AG04450 (cell line): ENCODE measurements around the gene NEK7. TPM values are rescaled to one million over a fixed set of nuclear protein-coding genes. Genes with fewer than 3 reads are reported as not detected.
A peak's percentile ranks its signal among the peaks of the same experiment; 100 is the strongest.

Experiments
- CTCF ChIA-PET: fragments of 300-600, 350-600 bp; formaldehyde crosslinking; extraction: SDS; loops from one replicate; lab custom pipeline; 2022; ENCODE audit warnings: antibody characterized with exemption, inconsistent platforms; lab: Charles Lee
- POLR2A ChIA-PET: fragments of 350-600 bp; formaldehyde crosslinking; extraction: SDS; loops from one replicate; lab custom pipeline; 2021; ENCODE audit warnings: antibody characterized with exemption, inconsistent platforms; lab: Yijun Ruan, JAX
- DNase-seq: peaks from one replicate; pipeline ENCODE4 v3.0.0-alpha.2; 2011; ENCODE audit warnings: low read depth, low spot score
- H3K27ac ChIP-seq: one replicate; pipeline ENCODE4 v1.5.1; 2012; ENCODE audit warnings: low read depth, low read length, control low read depth
- H3K27me3 ChIP-seq: one replicate; pipeline ENCODE4 v1.6.0; 2012; ENCODE audit warnings: low read length; ENCODE audit not compliant: control insufficient read depth, insufficient read depth
- H3K4me3 ChIP-seq: 2 replicates; pipeline ENCODE4 v1.5.1; 2011; ENCODE audit warnings: mild to moderate bottlenecking, low read depth, low read length, control low read depth
- H3K9me3 ChIP-seq: 2 replicates; pipeline ENCODE4 v1.5.1; 2012; ENCODE audit warnings: low read length; ENCODE audit not compliant: control insufficient read depth, insufficient read depth
- CTCF ChIP-seq: IDR thresholded peaks from 2 replicates; pipeline ENCODE4 v1.5.1; 2011; ENCODE audit warnings: low read depth, low read length, control low read depth, inconsistent platforms
- polyA plus RNA-seq: library from polyadenylated mRNA; depleted of rRNA; stranded (reverse); fragments of >200 nt; gene quantifications from 2 replicates; pipeline ENCODE4 v1.2.3, GENCODE V29; 2011

NEK7 gene
- polyA plus RNA-seq, 1 experiment = 147 TPM

GRCh38 chr1:198151688-198152087 lies 5.1 kb upstream of the NEK7 start:
- DNase-seq = no peak
- no peaks in the 10 kb centered on the region for H3K27me3 ChIP-seq
- no peaks in the 10 kb centered on the region for H3K9me3 ChIP-seq
- TF ChIP-seq CTCF = no peak
- ChIA-PET CTCF (no interaction called here), POLR2A (no interaction called here)
- no peak overlapping the region for H3K27ac ChIP-seq
- H3K4me3 ChIP-seq = no peak overlapping the region

GRCh38 chr1:198153103-198153502 lies 3.7 kb upstream of the NEK7 start:
- Histone ChIP-seq H3K9me3 (no peaks in the 10 kb centered on the region), H3K27ac (no peak overlapping the region), H3K27me3 (no peaks in the 10 kb centered on the region), H3K4me3 (no peak overlapping the region)
- ChIA-PET CTCF (interaction anchor here (0.6 to 3.1 kb wide), 2 partner anchors 33 to 65 kb away, joined by 3 to 12 read pairs; no protein-coding TSS in a partner anchor), POLR2A (no interaction called here)
- DNase-seq = no peak
- TF ChIP-seq CTCF = no peak

- no peak for DNase-seq
- no peaks in the 10 kb centered on the region for H3K27me3 ChIP-seq
- POLR2A ChIA-PET = no interaction called here
- no peak overlapping the region for H3K4me3 ChIP-seq
- H3K9me3 ChIP-seq = no peaks in the 10 kb centered on the region
- CTCF ChIA-PET = interaction anchor here (0.6 to 3.1 kb wide), 3 partner anchors 13 to 65 kb away, joined by 3 to 12 read pairs (median 3); no protein-coding TSS in a partner anchor
- TF ChIP-seq CTCF = no peak
- no peak overlapping the region for H3K27ac ChIP-seq
These were observed 3.0 kb upstream of the NEK7 start for GRCh38 chr1:198153804-198154203.

DNA sequence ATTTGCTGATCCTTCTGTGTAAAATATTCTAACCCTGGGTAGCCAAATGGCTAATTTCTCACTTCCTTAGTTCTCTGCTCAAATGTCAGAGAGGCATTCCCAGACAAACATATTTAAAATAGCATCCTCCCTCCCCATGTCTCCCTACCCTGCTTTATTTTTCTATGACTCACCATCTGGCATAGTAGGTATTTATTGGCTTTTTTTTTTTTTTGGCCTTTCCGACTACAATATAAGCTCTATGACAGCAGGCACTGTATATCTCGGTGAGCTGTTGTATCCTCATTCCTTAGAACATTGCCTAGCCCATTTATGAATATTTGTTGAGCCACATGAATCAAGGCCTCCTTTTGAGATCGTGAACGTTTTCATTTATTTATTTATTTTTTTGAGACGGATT lies 1.5 kb upstream of the NEK7 start:
- H3K4me3 ChIP-seq = no peak overlapping the region
- ChIA-PET CTCF (interaction anchor here (0.6 to 3.1 kb wide), 15 partner anchors 10 to 527 kb away, joined by 3 to 12 read pairs (median 4); no protein-coding TSS in a partner anchor), POLR2A (interaction anchor here (1.0 to 1.3 kb wide), 2 partner anchors 20 to 32 kb away, joined by 3 to 6 read pairs; no protein-coding TSS in a partner anchor)
- TF ChIP-seq CTCF = no peak
- H3K27me3 ChIP-seq = no peaks in the 10 kb centered on the region
- H3K9me3 ChIP-seq = no peaks in the 10 kb centered on the region
- H3K27ac ChIP-seq = no peak overlapping the region
- DNase-seq = no peak

DNA sequence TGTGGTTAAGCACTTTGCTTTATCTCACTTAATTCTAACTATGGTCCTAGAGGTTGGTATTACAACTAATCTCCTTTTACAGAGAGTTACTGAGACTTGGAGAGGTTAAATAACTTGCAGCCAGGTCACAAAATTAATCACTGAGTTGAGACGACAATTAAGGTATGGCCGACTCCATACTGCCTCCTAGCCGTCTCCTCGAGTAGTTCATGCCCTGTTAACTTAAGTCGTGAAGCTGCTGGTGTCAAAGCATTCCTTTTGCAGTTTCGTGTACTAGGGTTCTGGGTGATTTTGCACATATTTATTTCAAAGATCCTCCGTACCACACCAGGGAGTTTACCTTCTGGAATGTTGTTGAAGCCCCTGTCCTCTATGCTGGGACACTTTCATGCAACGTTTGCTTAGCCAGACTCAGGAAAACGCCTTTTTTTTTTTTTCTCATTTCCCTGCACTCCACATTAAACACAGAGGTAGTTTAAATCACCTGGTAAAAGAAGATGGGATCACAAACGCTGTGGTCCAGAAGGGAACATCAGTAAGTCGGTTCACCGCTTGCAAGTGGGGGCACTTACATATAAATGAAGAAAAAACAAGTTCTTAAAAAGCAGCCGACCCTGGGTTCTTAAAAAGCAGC lies 570 bp upstream of the NEK7 start:
- Histone ChIP-seq H3K27ac (peak overlapping the region; percentile 76), H3K27me3 (no peaks in the 10 kb centered on the region), H3K4me3 (peak overlapping the region; percentile 88), H3K9me3 (no peaks in the 10 kb centered on the region)
- ChIA-PET POLR2A (interaction anchor here (0.7 to 1.2 kb wide), 4 partner anchors 17 to 340 kb away, joined by 3 to 6 read pairs (median 4); no protein-coding TSS in a partner anchor), CTCF (interaction anchor here (0.6 to 1.7 kb wide), 19 partner anchors 11 to 526 kb away, joined by 3 to 9 read pairs (median 4); no protein-coding TSS in a partner anchor)
- DNase-seq = no peak
- TF ChIP-seq CTCF = peak; percentile 83
